ENCODE results near the gene HRCT1. TPM values are rescaled to one million over a fixed set of nuclear protein-coding genes. Genes with fewer than 3 reads are reported as not detected.
"Not testable (repeated sequence)": the region's sequence is repeated elsewhere in the genome, so short reads cannot be mapped to it uniquely, and the experiment has no call there.

The HRCT1 gene
- total RNA-seq, 2 donors from 2014 or later, result 43.1 to 65.0 TPM

DNA sequence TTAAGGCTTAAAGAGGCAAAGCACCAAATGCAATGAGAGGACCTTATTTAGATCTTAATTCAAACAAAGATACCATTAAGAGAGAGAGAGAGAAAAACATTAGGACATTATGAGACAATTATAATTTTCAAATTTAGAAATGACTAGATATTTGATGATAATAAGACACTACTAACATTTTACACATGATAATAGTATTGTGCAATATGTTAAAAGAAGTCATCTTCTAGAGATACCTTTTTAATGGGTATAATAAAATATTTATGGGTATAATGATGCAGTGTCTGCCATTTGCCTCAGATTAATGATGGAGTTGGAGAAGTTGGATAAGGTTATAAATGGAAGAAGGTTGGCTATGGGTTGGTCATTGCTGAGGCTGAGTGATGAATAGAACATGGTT, 24.5 kb downstream of the HRCT1 start:
- intact Hi-C loops (cut with DNase I), result no loop called here
- Histone ChIP-seq H3K9me3 (no peaks in the 10 kb centered on the region), H3K36me3 (no peaks in the 10 kb centered on the region), H3K4me1 (no peaks in the 10 kb centered on the region), H3K4me3 (no peak overlapping the region), H3K9ac (ENCODE audit: low read depth in 2 of 2, low read length in 2 of 2) (no peak overlapping the region), H3K27me3 (no peaks in the 10 kb centered on the region), H3K27ac (no peak overlapping the region)
- TF ChIP-seq, protein P1, sequence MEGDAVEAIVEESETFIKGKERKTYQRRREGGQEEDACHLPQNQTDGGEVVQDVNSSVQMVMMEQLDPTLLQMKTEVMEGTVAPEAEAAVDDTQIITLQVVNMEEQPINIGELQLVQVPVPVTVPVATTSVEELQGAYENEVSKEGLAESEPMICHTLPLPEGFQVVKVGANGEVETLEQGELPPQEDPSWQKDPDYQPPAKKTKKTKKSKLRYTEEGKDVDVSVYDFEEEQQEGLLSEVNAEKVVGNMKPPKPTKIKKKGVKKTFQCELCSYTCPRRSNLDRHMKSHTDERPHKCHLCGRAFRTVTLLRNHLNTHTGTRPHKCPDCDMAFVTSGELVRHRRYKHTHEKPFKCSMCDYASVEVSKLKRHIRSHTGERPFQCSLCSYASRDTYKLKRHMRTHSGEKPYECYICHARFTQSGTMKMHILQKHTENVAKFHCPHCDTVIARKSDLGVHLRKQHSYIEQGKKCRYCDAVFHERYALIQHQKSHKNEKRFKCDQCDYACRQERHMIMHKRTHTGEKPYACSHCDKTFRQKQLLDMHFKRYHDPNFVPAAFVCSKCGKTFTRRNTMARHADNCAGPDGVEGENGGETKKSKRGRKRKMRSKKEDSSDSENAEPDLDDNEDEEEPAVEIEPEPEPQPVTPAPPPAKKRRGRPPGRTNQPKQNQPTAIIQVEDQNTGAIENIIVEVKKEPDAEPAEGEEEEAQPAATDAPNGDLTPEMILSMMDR (IDR thresholded peaks at IDR 0.05), result no peak
- DNase-seq, result no peak

DNA sequence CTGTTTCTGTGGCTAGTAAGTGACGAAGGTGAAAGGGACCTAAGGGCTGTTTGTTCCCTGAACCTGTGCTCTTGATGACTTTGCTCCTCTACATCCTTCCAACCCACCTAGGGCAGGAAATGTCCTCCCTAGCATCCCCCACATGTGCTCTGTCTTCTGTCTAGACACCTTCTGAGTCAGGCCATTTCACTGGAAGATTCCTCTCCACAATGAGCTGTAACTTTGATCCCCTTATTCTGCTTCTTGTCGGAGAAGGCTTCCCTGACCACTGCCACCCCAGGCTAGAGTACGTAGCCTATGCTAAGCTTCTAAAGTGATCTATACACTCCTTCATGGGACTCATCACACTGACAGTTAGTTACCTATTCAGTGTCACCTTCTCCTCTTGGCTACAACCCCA, 25.0 kb downstream of the HRCT1 start:
- no peaks in the 10 kb centered on the region for H3K36me3 ChIP-seq
- no peak overlapping the region for H3K4me3 ChIP-seq
- H3K4me1 ChIP-seq, result no peaks in the 10 kb centered on the region
- no peak for DNase-seq
- no peak overlapping the region for H3K9ac ChIP-seq (ENCODE audit: low read depth in 2 of 2, low read length in 2 of 2)
- intact Hi-C loops (cut with DNase I), result no loop called here
- TF ChIP-seq, protein P1 (IDR thresholded peaks at IDR 0.05), result no peak
- no peak overlapping the region for H3K27ac ChIP-seq
- no peaks in the 10 kb centered on the region for H3K27me3 ChIP-seq
- no peaks in the 10 kb centered on the region for H3K9me3 ChIP-seq

DNA sequence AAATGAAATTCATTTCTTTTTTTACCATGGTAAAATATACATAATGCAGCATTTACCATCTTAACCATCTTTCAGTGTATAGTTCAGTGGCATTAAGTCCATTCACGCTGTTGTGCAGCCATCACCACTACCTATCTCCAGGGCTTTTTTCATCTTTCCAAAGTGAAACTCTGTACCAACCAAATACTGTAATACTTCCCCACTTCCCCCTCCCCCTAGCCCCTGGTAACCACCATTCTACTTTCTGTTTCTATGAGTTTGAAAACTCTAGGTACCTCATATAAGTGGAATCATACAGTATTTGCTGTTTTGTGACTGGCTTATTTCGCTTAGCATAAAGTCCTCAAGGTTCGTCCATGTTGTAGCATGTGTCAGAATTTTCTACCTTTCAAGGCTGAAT, 26.7 kb downstream of the HRCT1 start:
- Histone ChIP-seq H3K4me1 (no peaks in the 10 kb centered on the region), H3K9ac (ENCODE audit: low read depth in 2 of 2, low read length in 2 of 2) (no peak overlapping the region), H3K36me3 (no peaks in the 10 kb centered on the region), H3K9me3 (no peaks in the 10 kb centered on the region), H3K27me3 (no peaks in the 10 kb centered on the region), H3K4me3 (no peak overlapping the region), H3K27ac (no peak overlapping the region)
- DNase-seq, result no peak
- TF ChIP-seq, protein P1 (IDR thresholded peaks at IDR 0.05), result no peak
- intact Hi-C loops (cut with DNase I), result no loop called here

- no peak for DNase-seq
- Histone ChIP-seq H3K4me1 (no peaks in the 10 kb centered on the region), H3K9me3 (no peaks in the 10 kb centered on the region), H3K27ac (no peak overlapping the region), H3K27me3 (no peaks in the 10 kb centered on the region), H3K4me3 (no peak overlapping the region), H3K9ac (ENCODE audit: low read depth in 2 of 2, low read length in 2 of 2) (no peak overlapping the region), H3K36me3 (no peaks in the 10 kb centered on the region)
- TF ChIP-seq, protein P1 (IDR thresholded peaks at IDR 0.05), result no peak
- intact Hi-C loops (cut with DNase I), result no loop called here
These were observed 27.6 kb downstream of the HRCT1 start for GRCh38 chr9:35933550-35934067.

GRCh38 chr9:35934069-35934468, 28.1 kb downstream of the HRCT1 start:
- DNase-seq; H3K9me3 ChIP-seq; H3K9ac ChIP-seq (ENCODE audit: low read depth in 2 of 2, low read length in 2 of 2); H3K4me1 ChIP-seq; H3K27me3 ChIP-seq; H3K36me3 ChIP-seq; H3K4me3 ChIP-seq; intact Hi-C loops (cut with DNase I); H3K27ac ChIP-seq: not testable (repeated sequence)

DNA sequence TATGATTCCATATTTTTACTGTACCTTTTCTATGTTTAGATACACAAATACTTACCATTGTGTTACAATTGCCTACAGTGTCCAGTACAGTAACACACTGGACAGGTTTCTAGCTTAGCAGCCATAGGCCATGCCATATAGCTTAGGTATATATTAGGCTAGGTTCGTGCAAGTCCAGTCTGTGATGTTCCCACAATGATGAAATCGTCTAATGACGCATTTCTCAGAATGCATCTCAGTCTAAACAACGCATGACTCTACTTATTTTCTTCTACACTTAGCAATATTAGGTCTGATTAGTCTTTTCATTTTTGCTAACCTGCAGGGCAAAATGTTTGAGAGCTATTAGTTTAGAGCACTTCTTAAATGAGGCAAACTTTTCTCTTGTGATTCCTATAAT, 29.3 kb downstream of the HRCT1 start:
- H3K9me3 ChIP-seq, result no peaks in the 10 kb centered on the region
- no peak overlapping the region for H3K4me3 ChIP-seq
- no peaks in the 10 kb centered on the region for H3K27me3 ChIP-seq
- DNase-seq, result no peak
- TF ChIP-seq, protein P1 (IDR thresholded peaks at IDR 0.05), result no peak
- intact Hi-C loops (cut with DNase I), result no loop called here
- H3K36me3 ChIP-seq, result no peaks in the 10 kb centered on the region
- H3K27ac ChIP-seq, result no peak overlapping the region
- H3K4me1 ChIP-seq, result no peaks in the 10 kb centered on the region
- H3K9ac ChIP-seq (ENCODE audit: low read depth in 2 of 2, low read length in 2 of 2), result no peak overlapping the region

All from colonic mucosa (tissue), 4 donors.